Measurements from ENCODE around the gene PXDN. TPM values are rescaled to one million over a fixed set of nuclear protein-coding genes. Genes with fewer than 3 reads are reported as not detected.

Gene PXDN
- total and polyA plus RNA-seq, 9 donors = 36.0 to 116 (median 54.5) TPM

GRCh38 chr2:1671916-1672315 is 72.4 kb downstream of the PXDN start:
- Histone ChIP-seq H3K4me1 (ENCODE audit: insufficient read depth) (no peaks in the 10 kb centered on the region), H3K27ac (no peak overlapping the region), H3K27me3 (no peaks in the 10 kb centered on the region), H3K4me3 (no peak overlapping the region), H3K9me3 (no peaks in the 10 kb centered on the region), H3K36me3 (no peaks in the 10 kb centered on the region)
- intact Hi-C loops (cut with DNase I) = loop anchor here in 2 of 4 donors (10.0 kb wide), 1 partner anchor 73 kb away; the partner anchor contains the start of gene PXDN (in 2 of the 2)
- TF ChIP-seq CTCF (IDR thresholded peaks at IDR 0.05) (no peak), POLR2A (IDR thresholded peaks at IDR 0.05) (no peak), EP300 (IDR thresholded peaks at IDR 0.05) (no peak)
- WGBS, 3 donors = 34 to 52% (median 44%) methylated on average over 3 of the region's 3 CpGs
- DNase-seq = no peak

- TF ChIP-seq CTCF (IDR thresholded peaks at IDR 0.05) (no peak), EP300 (IDR thresholded peaks at IDR 0.05) (no peak), POLR2A (IDR thresholded peaks at IDR 0.05) (no peak)
- Histone ChIP-seq H3K27me3 (no peaks in the 10 kb centered on the region), H3K4me3 (no peak overlapping the region), H3K9me3 (no peaks in the 10 kb centered on the region), H3K4me1 (ENCODE audit: insufficient read depth) (no peaks in the 10 kb centered on the region), H3K36me3 (no peaks in the 10 kb centered on the region), H3K27ac (no peak overlapping the region)
- 46 to 57% (median 56%) methylated on average over 6 of the region's 6 CpGs for WGBS, 3 donors
- DNase-seq = no peak
- intact Hi-C loops (cut with DNase I) = loop anchor here in 2 of 4 donors (10.0 kb wide), 1 partner anchor 74 kb away; the partner anchor contains the start of gene PXDN (in 2 of the 2)
Observed at GRCh38 chr2:1670636-1671035, 73.7 kb downstream of the PXDN start.

- no peak overlapping the region for H3K4me3 ChIP-seq
- H3K4me1 ChIP-seq (ENCODE audit: insufficient read depth) = no peaks in the 10 kb centered on the region
- intact Hi-C loops (cut with DNase I) = loop anchor here in 1 of 4 donors (5.0 kb wide), 1 partner anchor 76 kb away; the partner anchor contains the start of gene PXDN
- H3K36me3 ChIP-seq = no peaks in the 10 kb centered on the region
- TF ChIP-seq CTCF (IDR thresholded peaks at IDR 0.05) = no peak
- no peak for TF ChIP-seq POLR2A (IDR thresholded peaks at IDR 0.05)
- TF ChIP-seq EP300 (IDR thresholded peaks at IDR 0.05) = no peak
- H3K27me3 ChIP-seq = no peaks in the 10 kb centered on the region
- no peaks in the 10 kb centered on the region for H3K9me3 ChIP-seq
- WGBS, 3 donors = 93 to 94% (median 94%) methylated on average over 29 of the region's 29 CpGs
- peak in 2 of 5 donors; percentile 12 to 15 for DNase-seq
- no peak overlapping the region for H3K27ac ChIP-seq
Observed at GRCh38 chr2:1665761-1666505, 78.4 kb downstream of the PXDN start.

GRCh38 chr2:1664698-1665097 is 79.6 kb downstream of the PXDN start:
- H3K9me3 ChIP-seq = no peaks in the 10 kb centered on the region
- peak in 1 of 5 donors; percentile 17 for DNase-seq
- no peaks in the 10 kb centered on the region for H3K36me3 ChIP-seq
- H3K27me3 ChIP-seq = no peaks in the 10 kb centered on the region
- TF ChIP-seq EP300 (IDR thresholded peaks at IDR 0.05) = no peak
- no peak for TF ChIP-seq POLR2A (IDR thresholded peaks at IDR 0.05)
- no peak for TF ChIP-seq CTCF (IDR thresholded peaks at IDR 0.05)
- H3K27ac ChIP-seq = no peak overlapping the region
- H3K4me1 ChIP-seq (ENCODE audit: insufficient read depth) = no peaks in the 10 kb centered on the region
- no peak overlapping the region for H3K4me3 ChIP-seq
- 89 to 93% (median 89%) methylated on average over 18 of the region's 18 CpGs for WGBS, 3 donors
- intact Hi-C loops (cut with DNase I) = loop anchor here in 1 of 4 donors (5.0 kb wide), 1 partner anchor 78 kb away; the partner anchor contains the start of gene PXDN
